Measurements from ENCODE around the gene OR56A3. TPM values are rescaled to one million over a fixed set of nuclear protein-coding genes. Genes with fewer than 3 reads are reported as not detected.

The OR56A3 gene
- total and polyA plus RNA-seq, 9 donors = not detected

DNA sequence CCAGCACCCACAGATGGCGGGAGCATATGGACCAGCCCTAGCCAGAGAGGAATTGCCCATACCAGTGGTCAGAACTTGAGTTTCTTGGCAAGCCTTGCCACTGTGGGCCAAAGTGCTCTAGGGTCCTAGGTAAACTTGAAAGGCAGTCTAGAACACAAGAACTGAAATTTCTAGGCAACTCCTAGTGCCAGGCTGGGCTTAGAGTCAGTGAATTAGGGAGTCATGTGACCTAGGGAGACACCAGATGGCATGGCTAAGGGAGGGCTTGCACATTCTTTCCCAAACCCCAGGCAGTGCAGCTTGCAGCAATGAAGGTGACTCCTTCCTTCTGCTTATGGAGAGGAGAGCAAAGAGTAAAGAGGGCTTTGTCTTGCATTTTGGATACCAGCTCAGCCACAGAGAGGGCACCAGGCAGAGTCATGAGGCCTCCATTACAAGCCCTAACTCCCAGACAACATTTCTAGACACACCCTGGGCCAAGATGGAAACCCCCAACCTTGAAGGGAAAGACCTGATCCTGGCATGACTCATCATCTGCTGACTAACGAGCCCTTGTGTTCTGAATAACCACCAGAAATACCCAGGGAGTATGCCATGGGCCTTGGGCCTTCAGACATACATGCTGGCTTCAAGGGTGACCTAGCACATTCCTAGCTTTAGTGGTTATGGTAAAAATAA, 19.2 kb upstream of the OR56A3 start:
- WGBS, 3 donors = 61 to 83% (median 74%) methylated on average over 2 of the region's 2 CpGs
- no peaks in the 10 kb centered on the region for H3K4me1 ChIP-seq (ENCODE audit: insufficient read depth)
- intact Hi-C loops (cut with DNase I) = no loop called here

DNA sequence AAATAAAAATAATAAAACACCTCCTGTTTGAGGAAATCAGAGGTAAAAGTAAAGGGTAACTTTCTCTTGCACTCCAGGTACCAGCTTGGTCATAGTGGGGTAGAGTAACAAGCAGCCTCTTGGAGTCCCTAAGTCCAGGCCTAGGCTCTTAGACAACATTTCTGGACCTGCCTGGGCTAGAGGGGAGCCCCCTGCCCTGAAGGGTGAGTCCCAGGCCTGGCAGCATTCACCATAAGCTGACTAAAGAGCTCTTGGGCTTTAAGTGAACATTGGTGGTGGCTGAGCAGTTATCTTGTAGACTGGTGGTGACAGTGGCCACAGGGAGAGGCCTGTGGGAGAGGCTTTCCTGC, 18.6 kb upstream of the OR56A3 start:
- H3K4me1 ChIP-seq (ENCODE audit: insufficient read depth) = no peaks in the 10 kb centered on the region
- H3K4me3 ChIP-seq = no peak overlapping the region
- TF ChIP-seq, protein P1, sequence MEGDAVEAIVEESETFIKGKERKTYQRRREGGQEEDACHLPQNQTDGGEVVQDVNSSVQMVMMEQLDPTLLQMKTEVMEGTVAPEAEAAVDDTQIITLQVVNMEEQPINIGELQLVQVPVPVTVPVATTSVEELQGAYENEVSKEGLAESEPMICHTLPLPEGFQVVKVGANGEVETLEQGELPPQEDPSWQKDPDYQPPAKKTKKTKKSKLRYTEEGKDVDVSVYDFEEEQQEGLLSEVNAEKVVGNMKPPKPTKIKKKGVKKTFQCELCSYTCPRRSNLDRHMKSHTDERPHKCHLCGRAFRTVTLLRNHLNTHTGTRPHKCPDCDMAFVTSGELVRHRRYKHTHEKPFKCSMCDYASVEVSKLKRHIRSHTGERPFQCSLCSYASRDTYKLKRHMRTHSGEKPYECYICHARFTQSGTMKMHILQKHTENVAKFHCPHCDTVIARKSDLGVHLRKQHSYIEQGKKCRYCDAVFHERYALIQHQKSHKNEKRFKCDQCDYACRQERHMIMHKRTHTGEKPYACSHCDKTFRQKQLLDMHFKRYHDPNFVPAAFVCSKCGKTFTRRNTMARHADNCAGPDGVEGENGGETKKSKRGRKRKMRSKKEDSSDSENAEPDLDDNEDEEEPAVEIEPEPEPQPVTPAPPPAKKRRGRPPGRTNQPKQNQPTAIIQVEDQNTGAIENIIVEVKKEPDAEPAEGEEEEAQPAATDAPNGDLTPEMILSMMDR (IDR thresholded peaks at IDR 0.05) = no peak
- TF ChIP-seq POLR2A (IDR thresholded peaks at IDR 0.05) (no peak), EP300 (IDR thresholded peaks at IDR 0.05) (no peak)
- no peaks in the 10 kb centered on the region for H3K27me3 ChIP-seq
- H3K9me3 ChIP-seq = no peaks in the 10 kb centered on the region
- intact Hi-C loops (cut with DNase I) = no loop called here
- DNase-seq = no peak
- H3K27ac ChIP-seq = no peak overlapping the region
- no peaks in the 10 kb centered on the region for H3K36me3 ChIP-seq

More for the DNA sequence above, 19.2 kb upstream of the OR56A3 start:
- Histone ChIP-seq H3K27ac (no peak overlapping the region), H3K9me3 (no peaks in the 10 kb centered on the region), H3K4me3 (no peak overlapping the region), H3K27me3 (no peaks in the 10 kb centered on the region), H3K36me3 (no peaks in the 10 kb centered on the region)
- TF ChIP-seq EP300 (IDR thresholded peaks at IDR 0.05) = no peak
- TF ChIP-seq POLR2A (IDR thresholded peaks at IDR 0.05) = no peak
- TF ChIP-seq, protein P1 (IDR thresholded peaks at IDR 0.05) = no peak
- no peak for DNase-seq

DNA sequence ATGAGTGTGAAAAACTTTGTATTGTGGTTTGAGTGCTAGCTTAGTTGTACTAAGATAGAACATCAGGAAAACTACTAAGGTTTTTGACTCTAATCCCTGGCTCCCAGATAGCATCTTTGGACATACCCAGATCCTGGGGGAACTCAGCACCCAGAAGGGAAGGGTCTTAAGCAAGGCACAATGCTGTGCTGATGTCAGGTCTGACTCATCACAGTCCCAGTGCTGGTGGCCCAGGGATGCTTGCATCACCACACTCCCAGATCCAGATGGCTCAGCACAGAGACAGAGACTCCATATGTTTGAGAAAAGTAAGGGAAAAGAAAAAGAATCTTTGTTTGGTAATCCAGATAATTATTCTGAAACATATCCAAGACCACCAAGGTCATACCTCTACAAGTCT, 18.3 kb upstream of the OR56A3 start:
- no peak for TF ChIP-seq POLR2A (IDR thresholded peaks at IDR 0.05)
- TF ChIP-seq EP300 (IDR thresholded peaks at IDR 0.05) = no peak
- TF ChIP-seq, protein P1 (IDR thresholded peaks at IDR 0.05) = no peak
- Histone ChIP-seq H3K27ac (no peak overlapping the region), H3K9me3 (no peaks in the 10 kb centered on the region), H3K27me3 (no peaks in the 10 kb centered on the region), H3K4me1 (ENCODE audit: insufficient read depth) (no peaks in the 10 kb centered on the region), H3K36me3 (no peaks in the 10 kb centered on the region), H3K4me3 (no peak overlapping the region)
- DNase-seq = no peak
- intact Hi-C loops (cut with DNase I) = no loop called here

- H3K27ac ChIP-seq = no peak overlapping the region
- intact Hi-C loops (cut with DNase I) = no loop called here
- no peaks in the 10 kb centered on the region for H3K4me1 ChIP-seq (ENCODE audit: insufficient read depth)
- TF ChIP-seq EP300 (IDR thresholded peaks at IDR 0.05) (no peak), POLR2A (IDR thresholded peaks at IDR 0.05) (no peak)
- TF ChIP-seq, protein P1 (IDR thresholded peaks at IDR 0.05) = no peak
- peaks cover 0 to 4% of the 10 kb centered on the region in 2 donors for H3K9me3 ChIP-seq
- no peaks in the 10 kb centered on the region for H3K27me3 ChIP-seq
- H3K4me3 ChIP-seq = no peak overlapping the region
- H3K36me3 ChIP-seq = no peaks in the 10 kb centered on the region
- 94 to 96% (median 94%) methylated on average over 17 of the region's 17 CpGs for WGBS, 3 donors
- DNase-seq = no peak
These were observed 13.8 kb upstream of the OR56A3 start for GRCh38 chr11:5928271-5928670.
